GM19438 (cell line): Measurements from ENCODE around the gene ATAD3B.
"Not testable (repeated sequence)": the region's sequence is repeated elsewhere in the genome, so short reads cannot be mapped to it uniquely, and the experiment has no call there.

Experiments
- ATAC-seq: cut with Tn5 transposase; IDR thresholded peaks from one replicate; pipeline ENCODE4 v1.9.1; 2021; ENCODE audit warnings: low read depth; ENCODE audit not compliant: unreplicated experiment

ATAD3B gene, protein sequence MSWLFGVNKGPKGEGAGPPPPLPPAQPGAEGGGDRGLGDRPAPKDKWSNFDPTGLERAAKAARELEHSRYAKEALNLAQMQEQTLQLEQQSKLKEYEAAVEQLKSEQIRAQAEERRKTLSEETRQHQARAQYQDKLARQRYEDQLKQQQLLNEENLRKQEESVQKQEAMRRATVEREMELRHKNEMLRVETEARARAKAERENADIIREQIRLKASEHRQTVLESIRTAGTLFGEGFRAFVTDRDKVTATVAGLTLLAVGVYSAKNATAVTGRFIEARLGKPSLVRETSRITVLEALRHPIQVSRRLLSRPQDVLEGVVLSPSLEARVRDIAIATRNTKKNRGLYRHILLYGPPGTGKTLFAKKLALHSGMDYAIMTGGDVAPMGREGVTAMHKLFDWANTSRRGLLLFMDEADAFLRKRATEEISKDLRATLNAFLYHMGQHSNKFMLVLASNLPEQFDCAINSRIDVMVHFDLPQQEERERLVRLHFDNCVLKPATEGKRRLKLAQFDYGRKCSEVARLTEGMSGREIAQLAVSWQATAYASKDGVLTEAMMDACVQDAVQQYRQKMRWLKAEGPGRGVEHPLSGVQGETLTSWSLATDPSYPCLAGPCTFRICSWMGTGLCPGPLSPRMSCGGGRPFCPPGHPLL

DNA sequence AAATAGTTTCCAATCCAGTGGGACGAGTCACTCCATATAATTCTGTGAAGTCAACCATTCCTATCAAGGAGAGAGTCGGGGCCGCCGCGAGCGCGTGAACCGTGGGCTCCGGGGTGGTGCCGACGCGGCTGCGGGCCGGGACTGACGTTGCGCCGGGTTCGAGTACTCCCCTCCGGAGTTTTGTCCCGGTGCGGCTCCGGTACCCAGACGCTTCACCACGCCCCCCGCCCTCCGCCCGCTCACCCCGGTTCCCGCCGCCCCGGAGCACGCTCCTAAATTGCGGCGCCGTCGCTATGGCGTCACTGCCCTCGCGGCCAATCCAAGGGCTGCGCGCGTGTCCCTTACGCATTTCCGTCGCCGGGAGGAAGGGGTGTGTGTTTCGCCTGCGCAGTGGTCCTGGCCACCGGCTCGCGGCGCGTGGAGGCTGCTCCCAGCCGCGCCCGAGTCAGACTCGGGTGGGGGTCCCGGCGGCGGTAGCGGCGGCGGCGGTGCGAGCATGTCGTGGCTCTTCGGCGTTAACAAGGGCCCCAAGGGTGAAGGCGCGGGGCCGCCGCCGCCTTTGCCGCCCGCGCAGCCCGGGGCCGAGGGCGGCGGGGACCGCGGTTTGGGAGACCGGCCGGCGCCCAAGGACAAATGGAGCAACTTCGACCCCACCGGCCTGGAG lies at the start of gene ATAD3B:
ATAD3B (plus strand) TSS at position 377 of the 664 bp plus-strand sequence; CDS start at position 497, 120 bp downstream.
- peak; percentile 88 for ATAC-seq

DNA sequence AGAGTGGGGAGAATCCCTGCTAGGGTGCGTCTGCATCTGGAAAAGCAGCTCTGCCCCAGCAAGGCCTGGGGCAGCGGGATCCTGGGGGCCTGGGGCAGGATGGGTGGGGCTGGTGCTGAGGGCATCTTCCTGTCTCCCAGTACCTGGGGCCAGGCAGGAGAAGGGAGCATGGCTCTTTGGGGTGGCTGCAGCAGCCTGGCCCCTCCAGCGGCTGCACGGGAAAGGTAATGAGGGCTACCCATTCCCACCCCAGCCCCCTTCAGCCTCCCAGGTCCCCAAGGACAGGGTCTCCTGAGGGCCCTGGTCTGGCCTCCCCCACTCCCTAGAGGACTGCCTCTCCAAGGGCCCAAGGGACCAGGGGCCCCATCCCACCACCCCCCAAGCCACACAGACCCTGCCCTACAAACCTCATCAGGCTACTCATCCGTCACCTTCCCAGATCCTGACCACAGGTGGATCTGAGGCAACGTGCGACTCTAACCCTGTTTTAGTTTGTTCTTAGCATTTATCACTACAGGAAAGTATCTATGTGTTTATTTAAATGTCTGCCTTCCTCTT lies 49.6 kb upstream of the ATAD3B start:
- no peak for ATAC-seq

GRCh38 chr1:1422465-1423244 lies 48.9 kb upstream of the ATAD3B start:
- no peak for ATAC-seq

DNA sequence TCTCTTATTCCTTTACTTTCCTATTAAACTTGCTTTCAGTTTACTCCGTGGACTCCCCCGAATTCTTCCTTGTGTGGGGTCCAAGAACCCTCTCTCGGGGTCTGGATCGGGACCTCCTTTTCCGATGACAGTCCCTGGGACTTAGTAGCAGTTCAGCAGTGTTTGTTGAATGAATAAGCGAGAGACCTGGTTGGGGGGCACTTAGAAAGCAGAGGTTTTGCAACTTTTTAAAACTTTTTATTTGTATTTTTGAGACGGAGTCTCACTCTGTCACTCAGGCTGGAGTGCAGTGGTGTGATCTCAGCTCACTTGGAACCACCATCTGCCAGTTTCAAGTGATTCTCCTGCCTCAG lies 48.3 kb upstream of the ATAD3B start:
- ATAC-seq, result no peak

DNA sequence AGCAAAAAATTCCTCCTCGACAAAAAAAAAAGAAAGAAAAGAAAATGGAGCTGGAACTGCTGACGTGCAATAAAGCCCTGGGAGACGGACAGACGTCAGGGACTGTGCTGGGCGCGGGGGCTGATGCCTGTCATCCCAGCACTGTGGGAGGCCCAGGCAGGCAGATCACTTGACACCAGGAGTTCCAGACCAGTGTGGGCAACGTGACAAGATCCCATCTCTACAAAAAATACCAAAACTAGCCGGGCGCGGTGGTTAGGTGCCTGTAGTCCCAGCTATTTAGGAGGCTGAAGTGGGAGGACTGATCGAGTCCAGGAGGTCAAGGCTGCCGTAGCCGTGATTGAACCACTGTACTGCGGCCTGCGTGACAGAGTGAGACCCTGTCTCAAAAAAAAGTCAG lies 46.9 kb upstream of the ATAD3B start:
- no peak for ATAC-seq

- ATAC-seq, result no peak
Observed at GRCh38 chr1:1425426-1425752, 46.2 kb upstream of the ATAD3B start.

DNA sequence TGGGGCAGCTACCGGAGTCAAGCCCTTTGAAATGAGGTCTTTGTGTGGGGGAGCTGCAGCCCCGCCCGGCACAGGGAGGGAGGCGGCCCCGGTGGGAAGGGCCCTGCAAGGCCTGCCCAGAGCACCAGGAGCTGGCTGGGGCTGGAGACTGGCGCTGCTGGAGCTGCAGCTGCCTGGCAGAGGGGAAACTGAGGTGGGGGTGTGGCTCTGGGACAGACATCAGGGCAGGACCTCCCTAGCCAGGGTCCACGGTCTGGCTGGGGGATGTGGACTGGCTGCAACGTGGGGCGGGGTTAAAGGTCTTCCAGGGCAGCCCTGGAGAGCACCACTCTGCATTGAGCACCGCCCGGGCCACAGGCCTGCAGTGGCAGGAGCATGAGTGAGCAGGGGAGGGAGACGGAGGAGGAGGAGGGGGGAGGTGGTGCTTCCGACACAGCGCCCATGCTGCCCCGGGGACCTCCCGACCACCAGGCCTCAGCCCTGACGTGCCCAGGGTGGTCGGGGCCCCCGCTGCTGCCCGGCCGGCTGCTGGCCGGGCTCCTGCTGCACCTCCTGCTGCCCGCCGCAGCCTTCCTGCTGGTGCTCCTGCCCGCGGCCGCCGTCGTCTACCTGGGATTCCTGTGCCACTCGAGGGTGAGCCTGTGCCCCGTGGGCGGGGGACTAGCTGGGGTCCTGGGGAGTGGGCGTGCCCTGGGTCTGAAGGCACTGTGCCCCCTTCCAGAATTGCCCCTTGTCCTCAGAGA lies 45.6 kb upstream of the ATAD3B start:
- ATAC-seq, result no peak

- no peak for ATAC-seq
Observed at GRCh38 chr1:1426496-1427105, 45.0 kb upstream of the ATAD3B start.

GRCh38 chr1:1427106-1427819 lies 44.3 kb upstream of the ATAD3B start:
- ATAC-seq, result no peak

DNA sequence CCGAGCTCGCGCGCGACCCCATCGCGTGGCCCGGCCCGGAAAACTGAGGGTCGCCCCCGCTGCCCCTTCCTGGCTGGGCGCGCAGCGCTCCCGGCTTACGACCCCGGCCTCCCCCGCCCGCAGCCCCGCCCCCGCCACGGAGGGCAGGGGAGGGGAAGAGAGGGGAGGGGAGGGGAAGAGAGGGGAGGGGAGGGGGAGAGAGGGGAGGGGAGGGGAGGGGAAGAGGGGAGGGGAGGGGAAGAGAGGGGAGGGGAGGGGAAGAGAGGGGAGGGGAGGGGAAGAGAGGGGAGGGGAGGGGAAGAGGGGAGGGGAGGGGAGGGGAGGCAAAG lies 43.8 kb upstream of the ATAD3B start:
- no peak for ATAC-seq

GRCh38 chr1:1428174-1428573 lies 43.4 kb upstream of the ATAD3B start:
- ATAC-seq, result no peak

GRCh38 chr1:1428967-1429366 lies 42.6 kb upstream of the ATAD3B start:
- ATAC-seq, result not testable (repeated sequence)

DNA sequence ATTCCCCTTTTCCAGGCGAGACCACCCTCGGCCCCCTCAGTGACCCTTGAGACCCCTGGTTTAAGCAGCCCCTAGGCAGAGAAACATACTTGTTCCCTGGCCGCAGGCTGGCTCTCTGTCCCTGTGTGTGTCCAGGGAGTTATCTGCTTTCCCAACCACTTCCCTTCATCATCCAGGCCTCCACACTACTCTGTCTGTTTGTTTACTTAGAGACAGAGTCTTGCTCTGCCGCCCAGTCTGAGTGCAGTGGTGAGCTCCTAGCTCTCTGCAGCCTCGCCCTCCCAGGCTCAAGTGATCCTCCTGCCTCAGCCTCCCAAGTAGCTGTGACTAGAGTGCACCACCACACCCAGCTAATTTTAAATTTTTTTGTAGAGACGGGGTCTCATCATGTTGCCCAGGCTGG lies 41.9 kb upstream of the ATAD3B start:
- no peak for ATAC-seq

GRCh38 chr1:1430114-1430982 lies 41.2 kb upstream of the ATAD3B start:
- no peak for ATAC-seq

- ATAC-seq, result no peak
Observed at GRCh38 chr1:1430992-1431844, 40.3 kb upstream of the ATAD3B start.

- ATAC-seq, result no peak
Observed at GRCh38 chr1:1431845-1432273, 39.7 kb upstream of the ATAD3B start.

- ATAC-seq, result no peak
Observed at GRCh38 chr1:1432274-1432950, 39.2 kb upstream of the ATAD3B start.
